GM19043 (cell line): ENCODE results near the gene TBCK.

Experiments used
- ATAC-seq: cut with Tn5 transposase; IDR thresholded peaks from one replicate; pipeline ENCODE4 v1.9.1; 2021; ENCODE audit warnings: low read depth; ENCODE audit not compliant: unreplicated experiment

Gene TBCK

GRCh38 chr4:106291678-106292077, 24.3 kb downstream of the TBCK start:
- ATAC-seq: no peak

GRCh38 chr4:106289737-106290136, 26.3 kb downstream of the TBCK start:
- no peak for ATAC-seq

- ATAC-seq: no peak
These were observed 28.5 kb downstream of the TBCK start for GRCh38 chr4:106287353-106287969.

GRCh38 chr4:106286611-106287010, 29.4 kb downstream of the TBCK start:
- ATAC-seq: no peak

GRCh38 chr4:106284227-106284626, 31.8 kb downstream of the TBCK start:
- no peak for ATAC-seq

GRCh38 chr4:106277140-106277675, 38.8 kb downstream of the TBCK start:
- no peak for ATAC-seq

- no peak for ATAC-seq
These were observed 42.2 kb downstream of the TBCK start for GRCh38 chr4:106273831-106274230.

GRCh38 chr4:106270736-106271135, 45.3 kb downstream of the TBCK start:
- no peak for ATAC-seq

- no peak for ATAC-seq
These were observed 46.3 kb downstream of the TBCK start for GRCh38 chr4:106269711-106270110.

- ATAC-seq: no peak
These were observed 47.2 kb downstream of the TBCK start for GRCh38 chr4:106268786-106269185.

- ATAC-seq: no peak
These were observed 49.8 kb downstream of the TBCK start for GRCh38 chr4:106266201-106266600.

- ATAC-seq: no peak
These were observed 51.7 kb downstream of the TBCK start for GRCh38 chr4:106264331-106264728.

- no peak for ATAC-seq
These were observed 52.2 kb downstream of the TBCK start for GRCh38 chr4:106263594-106264330.

GRCh38 chr4:106261980-106262379, 54.0 kb downstream of the TBCK start:
- ATAC-seq: no peak

- no peak for ATAC-seq
These were observed 57.6 kb downstream of the TBCK start for GRCh38 chr4:106258145-106259045.

- ATAC-seq: no peak
These were observed 59.8 kb downstream of the TBCK start for GRCh38 chr4:106256190-106256589.

- ATAC-seq: no peak
These were observed 60.8 kb downstream of the TBCK start for GRCh38 chr4:106255195-106255594.

- ATAC-seq: no peak
These were observed 62.5 kb downstream of the TBCK start for GRCh38 chr4:106253364-106254129.

GRCh38 chr4:106247600-106247999, 68.4 kb downstream of the TBCK start:
- ATAC-seq: no peak

- no peak for ATAC-seq
These were observed 69.6 kb downstream of the TBCK start for GRCh38 chr4:106246441-106246840.
